Stimulated activated CD4-positive, alpha-beta T cell treated with anti-CD3 and anti-CD28 coated beads, Interleukin-1b, Interleukin-23, amount 100 ng/mL, for 4 hours (primary cell): ENCODE results near the gene TATDN3.
"Not testable (repeated sequence)": the region's sequence is repeated elsewhere in the genome, so short reads cannot be mapped to it uniquely, and the experiment has no call there.

ENCODE experiments used
- DNase-seq, 2 donors: peaks; one replicate each; pipeline ENCODE4 v3.0.0-alpha.2; 2020; ENCODE audit warnings: low read depth in 2 of 2

TATDN3 gene, protein sequence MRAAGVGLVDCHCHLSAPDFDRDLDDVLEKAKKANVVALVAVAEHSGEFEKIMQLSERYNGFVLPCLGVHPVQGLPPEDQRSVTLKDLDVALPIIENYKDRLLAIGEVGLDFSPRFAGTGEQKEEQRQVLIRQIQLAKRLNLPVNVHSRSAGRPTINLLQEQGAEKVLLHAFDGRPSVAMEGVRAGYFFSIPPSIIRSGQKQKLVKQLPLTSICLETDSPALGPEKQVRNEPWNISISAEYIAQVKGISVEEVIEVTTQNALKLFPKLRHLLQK

DNA sequence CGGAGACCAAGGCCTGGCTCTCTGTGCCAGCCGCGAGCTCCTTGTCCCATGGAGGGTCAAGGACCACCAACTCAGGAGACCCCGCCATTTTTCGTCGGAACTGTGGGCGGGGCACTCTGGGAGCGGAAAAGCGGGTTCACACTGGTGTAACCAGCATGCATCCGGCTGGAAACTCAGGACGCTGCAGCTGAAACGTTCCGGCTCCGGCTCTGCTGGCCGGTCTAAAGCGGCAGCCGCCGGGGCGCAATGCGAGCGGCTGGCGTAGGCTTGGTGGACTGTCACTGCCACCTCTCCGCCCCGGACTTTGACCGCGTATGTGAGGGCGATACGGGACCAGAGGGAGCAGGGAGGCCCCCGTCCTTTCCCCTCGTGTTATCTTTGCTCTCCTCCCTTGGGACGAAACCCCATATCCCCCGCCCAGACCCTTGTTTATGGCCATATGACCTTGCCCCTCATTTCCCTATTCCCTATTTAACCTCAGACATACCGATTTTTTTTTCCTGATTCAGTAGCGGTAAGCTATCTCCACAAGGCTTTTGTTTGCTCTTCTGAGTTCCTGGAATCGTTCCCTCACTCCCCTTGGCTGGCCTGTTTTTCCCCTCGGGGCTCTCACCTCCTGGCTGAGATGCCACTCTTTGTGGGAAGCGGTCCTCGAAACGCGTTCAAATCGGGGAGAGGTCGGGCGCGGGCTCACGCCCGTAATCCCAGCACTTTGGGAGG, at the start of gene TATDN3, which contains the start of gene NSL1:
TATDN3 (plus strand) TSS at position 219 of the 720 bp plus-strand sequence; CDS start at position 247, 28 bp downstream.
NSL1 (minus strand) TSS at position 102 of the 720 bp plus-strand sequence; CDS start at position 88, 14 bp downstream.
- peak; percentile 94 to 99 for DNase-seq

DNA sequence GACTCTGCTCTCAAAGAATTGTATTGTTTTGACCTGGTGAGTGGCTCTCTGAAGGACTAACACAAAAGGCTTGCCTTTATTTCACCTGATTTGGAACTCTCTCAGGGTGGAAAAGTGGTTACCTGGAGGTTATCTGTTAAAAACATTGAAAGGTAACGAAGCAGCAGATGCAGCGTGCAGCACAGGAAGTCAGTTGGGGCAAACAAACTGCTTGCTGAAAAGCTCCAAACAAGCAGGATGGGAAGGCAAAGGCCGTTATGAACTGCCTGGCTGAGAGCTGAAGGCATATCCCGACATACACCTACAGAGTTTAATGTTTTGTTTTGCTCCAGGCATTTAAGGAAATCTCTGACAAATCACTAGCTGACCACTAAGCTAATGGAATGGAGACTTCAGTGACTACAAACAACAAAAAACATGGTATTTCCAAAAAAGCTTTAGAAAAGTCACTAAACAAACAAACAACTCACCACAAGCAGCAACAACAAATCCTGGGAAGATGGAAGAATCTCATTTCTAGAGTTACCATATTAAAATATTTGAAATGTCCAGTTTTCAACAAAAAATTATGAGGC, 47.7 kb upstream of the TATDN3 start:
- no peak for DNase-seq

DNA sequence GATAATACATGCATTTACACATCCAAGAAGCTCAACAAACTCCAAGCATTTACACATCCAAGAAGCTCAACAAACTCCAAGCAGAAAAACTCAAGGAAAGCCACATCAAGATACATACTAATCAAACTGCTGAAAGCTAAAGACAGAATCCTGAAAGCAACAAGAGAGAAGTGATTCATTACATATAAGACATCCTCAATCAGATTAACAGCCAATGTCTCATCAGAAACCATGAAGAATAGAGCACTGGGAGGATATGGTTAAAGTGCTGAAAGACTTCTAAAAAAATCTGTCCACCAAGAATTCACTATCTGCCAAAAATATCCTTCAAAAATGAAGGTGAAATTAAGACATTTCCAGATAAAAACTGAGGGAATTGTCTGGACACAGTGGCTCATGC, 46.4 kb upstream of the TATDN3 start:
- DNase-seq = no peak

DNA sequence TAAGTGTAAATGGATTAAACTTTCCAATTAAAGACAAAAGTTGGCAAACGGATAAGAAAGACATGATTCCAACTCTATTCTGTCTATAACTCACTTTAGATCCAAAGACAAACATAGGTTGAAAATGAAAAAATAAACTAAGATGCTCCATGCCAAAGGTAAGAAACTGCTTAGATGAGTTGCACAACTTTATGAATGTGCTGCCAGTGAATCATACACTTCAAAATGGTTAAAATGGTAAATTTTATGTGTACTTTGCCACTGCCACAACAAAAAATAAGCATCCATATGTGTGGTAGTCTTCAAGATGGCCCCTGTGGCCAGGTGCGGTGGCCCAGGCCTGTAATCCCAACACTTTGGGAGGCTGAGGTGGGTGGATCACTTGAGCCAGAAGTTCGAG, 45.1 kb upstream of the TATDN3 start:
- DNase-seq = no peak

DNA sequence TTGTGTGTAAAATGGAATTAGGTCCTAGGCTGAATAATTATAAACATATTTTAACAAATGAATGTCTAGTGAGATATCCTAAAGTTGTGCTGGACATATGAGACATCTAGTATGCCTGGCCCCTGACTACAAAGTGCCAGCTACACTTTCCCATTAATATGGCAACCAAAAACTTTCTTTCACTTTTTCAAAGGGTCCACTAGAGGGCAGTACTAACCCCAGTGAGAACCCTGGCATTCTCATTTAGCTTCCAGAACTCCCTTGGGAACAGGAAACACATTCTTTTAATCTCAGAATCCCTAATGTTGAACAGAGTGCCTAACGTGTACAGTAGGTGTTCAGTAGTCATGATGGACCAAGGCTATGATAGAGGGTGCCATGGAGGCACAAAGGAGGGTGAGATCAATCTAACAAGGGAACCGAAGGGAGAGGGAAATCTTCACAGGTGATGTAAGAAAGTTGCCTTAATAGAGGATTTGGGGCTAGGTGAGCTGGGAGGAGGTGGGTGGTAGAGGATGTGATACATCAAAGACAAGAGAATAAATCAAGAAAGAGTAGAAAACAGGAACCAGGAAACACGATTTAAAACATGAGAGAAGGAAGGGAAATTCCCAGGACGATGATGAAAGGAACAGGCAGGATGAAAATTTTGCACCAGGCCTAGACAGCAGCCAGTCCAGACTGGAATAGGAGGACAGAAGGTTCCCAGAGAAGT, 41.7 kb upstream of the TATDN3 start:
- no peak for DNase-seq

DNA sequence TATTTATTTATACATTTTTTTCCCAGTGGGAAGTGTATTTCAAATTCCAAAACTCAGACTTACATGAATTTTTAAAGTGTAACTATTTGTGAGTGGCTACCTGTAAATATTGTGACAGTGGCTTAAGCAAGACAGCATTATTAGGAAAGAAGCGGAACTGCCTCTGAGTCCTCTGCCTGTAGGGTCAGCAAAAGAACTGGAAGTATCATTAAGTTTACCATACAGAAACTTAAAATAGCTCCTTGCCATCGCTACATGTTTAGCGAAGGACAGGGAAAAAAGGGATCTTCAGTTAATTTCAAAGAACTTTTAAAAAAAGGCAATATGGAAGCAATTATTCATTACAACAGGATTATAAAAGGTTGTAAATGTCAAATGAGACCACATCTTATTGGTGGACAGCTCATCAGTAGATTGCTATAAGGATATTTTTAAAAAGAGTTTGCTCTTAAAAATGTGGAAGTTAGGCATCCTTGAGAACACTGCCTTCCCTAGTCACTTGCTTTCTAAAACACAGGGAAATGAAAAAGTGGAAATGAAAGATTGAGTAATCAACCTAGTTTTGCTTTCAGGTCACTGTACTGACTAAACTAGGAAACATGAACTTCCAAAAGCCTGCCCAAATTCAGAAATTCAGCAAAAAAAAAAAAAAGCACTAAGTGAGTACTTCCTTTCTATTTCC, 39.3 kb upstream of the TATDN3 start:
- DNase-seq = no peak

DNA sequence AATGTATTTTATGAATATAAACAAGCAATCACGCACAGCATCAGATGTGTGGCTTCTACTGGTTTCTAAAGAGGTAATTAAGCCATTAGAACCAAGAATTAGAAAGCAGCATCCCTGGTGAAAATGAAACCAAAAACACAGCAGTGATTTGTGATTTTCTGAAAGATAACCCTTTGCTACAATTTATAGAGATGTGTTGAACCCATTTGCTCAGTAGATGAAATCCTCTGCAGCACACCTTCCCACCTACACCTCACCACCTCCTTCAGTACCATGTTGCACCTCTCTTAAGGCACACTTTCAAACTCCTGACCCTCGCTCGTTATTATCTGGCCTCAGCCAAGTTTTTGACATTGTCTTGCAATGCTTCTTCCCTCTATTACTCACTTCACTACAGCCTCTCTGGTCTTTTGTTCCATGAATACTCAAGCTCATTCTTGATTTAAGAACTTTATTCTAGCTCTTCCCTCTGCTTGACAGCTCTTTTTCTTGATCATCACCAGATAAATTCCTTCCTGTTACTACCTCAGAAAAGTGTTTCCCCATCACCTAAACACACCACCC, 38.7 kb upstream of the TATDN3 start:
- no peak for DNase-seq

DNA sequence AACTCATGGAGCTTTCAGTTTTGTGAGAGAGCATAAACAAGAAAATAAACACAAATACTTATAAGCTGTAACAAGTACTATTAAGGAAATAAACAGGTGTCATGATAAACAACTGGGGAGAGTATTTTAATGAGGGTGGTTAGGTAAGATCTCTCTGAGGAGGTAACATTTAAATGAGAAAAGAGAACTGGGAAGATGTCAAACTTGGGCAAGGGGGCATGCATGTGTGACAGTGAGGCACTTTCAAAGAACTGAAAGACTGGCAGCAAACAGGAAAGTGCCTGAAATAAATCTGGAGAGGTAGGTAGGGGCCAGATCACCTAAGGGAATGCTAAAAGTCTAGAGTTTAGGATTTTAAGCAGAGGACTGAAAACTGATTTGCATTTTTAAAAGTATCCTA, 37.9 kb upstream of the TATDN3 start:
- DNase-seq = no peak

DNA sequence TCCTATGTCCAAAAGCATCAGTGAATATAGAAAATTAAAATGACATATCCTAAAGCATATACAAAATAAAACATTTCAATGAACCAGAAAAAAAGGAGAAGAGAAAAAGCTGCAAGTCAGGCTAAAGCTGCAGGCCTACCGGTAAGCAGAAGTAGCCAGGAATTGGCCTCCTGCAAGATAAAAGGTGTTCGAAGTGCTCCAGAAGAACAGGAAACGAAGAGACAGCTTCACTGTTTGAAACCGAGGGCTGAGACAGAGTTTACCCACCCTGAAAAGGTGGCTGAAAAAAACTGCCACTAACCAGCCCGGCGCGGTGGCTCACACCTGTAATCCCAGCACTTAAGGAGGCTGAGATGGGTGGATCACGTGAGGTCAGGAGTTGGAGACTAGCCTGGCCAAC, 37.5 kb upstream of the TATDN3 start:
- no peak for DNase-seq

DNA sequence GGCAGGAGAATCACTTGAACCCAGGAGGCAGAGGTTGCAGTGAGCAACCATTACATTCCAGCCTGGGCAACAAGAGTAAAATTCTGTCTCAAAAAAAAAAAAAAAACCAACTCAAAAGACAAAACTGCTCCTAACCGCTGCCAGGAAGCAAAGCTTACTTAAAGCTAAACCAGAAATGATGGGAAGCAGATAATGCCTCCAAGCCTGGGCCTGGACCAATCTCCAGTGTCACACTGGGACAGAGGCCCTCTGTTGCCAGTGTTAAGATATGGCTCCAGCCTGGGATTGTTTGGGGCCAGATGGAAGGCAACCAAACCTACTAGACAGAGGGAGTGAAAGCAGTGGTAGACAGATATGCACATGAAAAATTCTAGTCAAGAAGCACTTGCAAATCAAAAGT, 37.0 kb upstream of the TATDN3 start:
- no peak for DNase-seq

DNA sequence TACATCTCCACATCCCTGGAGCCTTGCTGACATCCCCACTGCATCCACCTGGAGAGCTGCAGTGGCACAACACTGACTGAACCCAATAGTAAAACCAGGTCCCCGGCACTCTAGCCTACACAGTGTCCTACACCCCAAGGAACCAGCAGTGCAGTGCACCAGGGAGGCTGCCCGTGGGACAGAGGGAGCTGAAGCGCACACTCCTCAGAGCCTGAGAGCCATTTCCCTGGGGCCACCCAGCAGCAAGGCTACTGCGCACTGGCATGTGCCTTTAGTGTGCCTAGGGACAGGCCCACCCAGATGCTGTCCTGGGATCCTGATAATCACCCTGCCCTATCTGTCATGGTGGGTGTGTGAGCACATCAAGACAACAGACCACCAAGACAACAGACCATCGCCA, 32.0 kb upstream of the TATDN3 start:
- no peak for DNase-seq

DNA sequence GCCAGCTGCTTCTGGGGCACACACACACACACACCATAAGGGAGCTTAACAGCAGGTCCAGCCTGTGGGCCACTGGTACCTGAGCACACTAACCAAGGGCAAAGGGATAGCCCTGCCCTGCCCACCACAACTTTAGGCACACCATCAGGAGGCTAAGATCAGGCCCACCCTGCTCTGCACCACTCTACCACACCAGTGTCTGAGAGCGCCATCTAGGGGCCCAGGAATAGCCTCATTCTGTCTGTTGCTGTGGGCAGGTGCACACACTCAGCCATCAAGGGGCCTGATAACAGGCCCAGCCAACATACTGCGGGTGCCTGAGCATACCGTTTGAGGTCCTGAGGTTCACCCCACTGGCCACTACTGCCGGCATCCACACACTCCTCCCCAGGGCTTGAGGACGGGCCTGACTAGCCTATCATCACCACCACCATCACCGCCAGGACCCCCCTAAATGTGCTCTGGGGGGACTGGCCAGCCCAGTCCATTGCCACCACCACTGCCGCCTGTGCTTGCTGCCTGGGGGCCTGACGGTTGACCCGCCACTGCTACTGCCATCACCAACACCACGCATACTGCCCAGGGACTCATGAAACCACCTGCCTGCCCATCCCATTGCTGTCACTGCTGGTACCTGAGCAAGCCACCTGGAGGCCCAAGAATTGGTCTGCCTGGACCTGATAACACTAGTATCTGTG, 31.4 kb upstream of the TATDN3 start:
- DNase-seq = peak; percentile 25 to 42

DNA sequence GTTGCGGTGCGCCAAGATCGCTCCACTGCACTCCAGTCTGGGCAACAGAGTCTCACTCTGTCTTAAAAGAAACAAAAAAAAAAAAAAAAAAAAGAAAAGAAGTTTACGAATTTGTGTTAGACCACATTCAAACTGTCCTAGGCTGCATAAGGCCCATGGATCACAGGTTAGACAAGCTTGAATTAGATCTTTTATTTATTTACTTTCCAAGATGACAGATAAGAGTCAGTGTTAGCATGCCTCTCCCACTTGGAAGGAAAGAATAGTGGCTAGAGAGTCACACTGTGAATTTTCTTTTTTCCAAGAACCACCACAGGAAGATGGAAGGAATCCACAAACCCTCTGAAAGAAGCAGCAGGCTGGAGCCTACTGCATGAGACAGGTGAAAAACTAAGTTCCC, 29.5 kb upstream of the TATDN3 start:
- no peak for DNase-seq

DNA sequence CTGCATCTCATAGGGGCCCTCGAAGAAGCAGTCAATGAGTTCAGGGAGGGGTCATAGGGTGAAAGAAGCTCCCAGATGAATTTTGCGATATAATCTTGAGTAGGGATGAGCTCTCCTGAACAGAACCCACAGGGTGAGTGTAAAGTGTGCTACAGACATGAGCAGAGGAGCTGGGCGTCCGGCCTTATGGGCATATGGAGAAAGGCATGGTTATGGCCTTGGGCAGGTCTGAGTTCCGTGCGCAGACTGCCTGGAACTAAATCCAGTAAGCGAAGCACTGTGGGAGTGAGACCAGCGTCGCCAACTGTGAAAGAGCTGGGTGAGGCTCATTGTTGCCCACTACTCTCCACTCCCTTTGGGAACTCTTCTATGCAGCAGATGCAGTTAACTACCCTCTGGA, 28.9 kb upstream of the TATDN3 start:
- no peak for DNase-seq

DNA sequence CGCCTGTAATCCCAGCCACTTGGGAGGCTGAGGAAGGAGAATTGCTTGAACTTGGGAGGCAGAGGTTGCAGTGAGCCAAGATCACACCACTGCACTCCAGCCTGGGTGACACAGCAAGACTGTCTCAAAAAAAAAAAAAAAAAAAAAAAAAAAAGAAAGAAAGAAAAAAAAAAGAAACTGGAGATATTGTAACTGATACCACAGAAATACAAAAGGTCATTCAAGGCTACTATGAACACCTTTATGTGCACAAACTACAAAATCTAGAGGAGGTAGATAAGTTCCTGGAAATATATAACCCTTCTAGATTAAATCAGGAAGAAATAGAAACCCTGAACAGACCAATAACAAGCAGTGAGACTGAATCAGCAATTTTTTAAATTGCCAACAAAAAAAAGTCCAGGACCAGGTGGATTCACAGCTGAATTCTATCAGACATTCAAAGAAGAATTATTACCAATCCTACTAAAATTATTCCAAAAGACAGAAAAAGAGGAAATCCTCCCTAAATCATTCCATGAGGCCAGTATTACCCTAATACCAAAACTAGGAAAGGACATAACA, 26.9 kb upstream of the TATDN3 start:
- not testable (repeated sequence) for DNase-seq

DNA sequence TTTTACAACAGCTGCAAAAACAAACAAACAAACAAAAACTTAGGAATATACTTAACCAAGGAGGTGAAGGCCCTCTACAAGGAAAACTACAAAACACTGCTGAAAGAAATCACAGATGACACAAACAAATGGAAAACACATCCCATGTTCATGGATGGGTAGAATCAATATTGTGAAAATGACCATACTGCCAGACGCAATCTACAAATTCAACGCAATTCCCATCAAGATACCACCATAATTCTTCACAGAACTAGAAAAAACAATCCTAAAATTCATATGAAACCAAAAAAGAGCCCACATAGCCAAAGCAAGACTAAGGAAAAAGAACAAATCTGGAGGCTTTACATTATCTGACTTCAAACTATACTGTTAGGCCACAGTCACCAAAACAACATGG, 24.9 kb upstream of the TATDN3 start:
- not testable (repeated sequence) for DNase-seq

DNA sequence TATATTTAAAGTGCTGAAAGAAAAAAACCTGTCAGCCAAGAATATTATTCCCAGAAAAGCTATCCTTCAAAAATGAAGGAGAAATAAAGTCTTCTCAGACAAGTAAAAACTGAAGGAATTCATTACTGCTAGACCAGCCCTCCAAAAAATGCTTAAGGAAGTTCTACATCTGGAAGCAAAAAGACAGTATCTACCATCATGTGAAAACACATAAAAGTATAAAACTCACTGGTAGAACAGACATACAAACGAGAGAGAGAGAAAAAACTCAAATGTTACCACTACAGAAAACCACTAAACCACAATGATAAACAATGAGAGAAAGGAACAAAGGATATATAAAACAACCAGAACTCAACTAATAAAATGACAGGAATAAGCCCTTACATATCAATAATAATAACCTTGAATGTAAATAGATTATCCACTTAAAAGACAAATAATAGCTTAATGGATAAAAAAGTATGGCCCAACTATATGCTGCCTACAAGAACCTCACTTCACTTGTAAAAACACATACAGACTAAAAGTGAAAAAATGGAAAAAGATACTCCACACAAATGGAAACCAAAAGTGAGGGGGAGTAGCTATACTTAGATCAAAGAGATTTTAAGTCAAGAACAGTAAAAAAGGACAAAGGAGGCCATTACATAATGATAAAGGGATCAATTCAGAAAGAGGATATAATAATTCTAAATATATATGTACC, 22.1 kb upstream of the TATDN3 start:
- no peak for DNase-seq

DNA sequence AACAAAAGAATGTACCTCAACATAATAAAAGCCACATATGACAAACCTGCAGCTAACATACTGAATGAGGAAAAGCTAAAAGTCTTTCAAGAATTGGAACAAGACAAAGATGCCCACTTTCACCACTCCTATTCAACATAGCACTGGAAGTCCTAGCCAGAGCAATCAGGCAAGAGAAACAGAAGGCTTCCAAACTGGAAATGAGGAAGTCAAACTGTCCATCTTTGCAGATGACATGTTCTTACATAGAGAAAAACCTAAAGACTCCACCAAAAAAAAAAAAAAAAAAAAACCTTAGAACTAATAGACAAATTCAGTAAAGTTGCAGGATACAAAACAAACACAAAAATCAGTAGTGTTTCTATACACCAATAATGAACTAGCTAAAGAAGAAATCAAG, 20.4 kb upstream of the TATDN3 start:
- DNase-seq = no peak

DNA sequence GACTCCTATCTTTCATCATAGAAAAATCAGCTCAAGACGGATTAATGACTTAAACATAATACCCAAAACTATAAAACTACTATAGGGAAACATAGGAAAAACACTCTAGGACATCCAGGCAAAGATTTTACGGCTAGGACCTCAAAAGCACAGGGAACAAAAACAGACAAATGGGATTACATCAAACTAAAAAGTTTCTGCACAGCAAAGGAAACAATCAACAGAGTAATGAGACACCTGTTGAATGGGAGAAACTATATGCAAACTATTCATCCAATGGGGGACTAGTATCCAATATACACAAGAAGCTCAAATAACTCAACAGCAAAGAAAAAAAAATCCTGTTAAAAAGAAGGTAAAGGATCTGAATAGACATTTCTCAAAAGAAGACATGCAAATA, 18.7 kb upstream of the TATDN3 start:
- DNase-seq = no peak

DNA sequence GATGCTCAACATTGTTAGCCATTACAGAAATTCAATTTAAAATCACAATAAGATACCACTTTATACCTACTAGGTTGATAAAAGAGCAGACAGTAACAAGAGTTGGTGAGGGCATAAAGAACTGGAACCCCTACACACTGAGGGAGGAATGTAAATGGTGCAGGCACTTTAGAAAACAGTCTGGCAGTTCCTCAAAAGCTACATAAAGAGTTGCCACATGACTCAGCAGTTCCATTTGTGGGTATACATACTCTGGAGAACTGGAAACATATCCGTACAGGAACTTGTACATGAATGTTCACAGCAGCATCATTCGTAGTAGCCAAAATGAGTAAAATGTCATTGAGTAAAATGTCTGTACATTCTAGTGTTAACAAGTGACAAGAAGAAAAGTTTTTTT, 17.1 kb upstream of the TATDN3 start:
- DNase-seq = no peak
